Measurements from ENCODE around the gene SLC12A8.

Gene SLC12A8

GRCh38 chr3:125128861-125129501 is 83.6 kb downstream of the SLC12A8 start:
- peak overlapping the region; percentile 11 for H3K18ac ChIP-seq (ENCODE audit: low read length)
- no peak overlapping the region for H3K14ac ChIP-seq (ENCODE audit: low read length)
- no peak overlapping the region for H3K27ac ChIP-seq (replicated peaks; ENCODE audit: low read length)
- H3K23ac ChIP-seq (ENCODE audit: low read depth, low read length, poor library complexity), result no peak overlapping the region
- no peaks in the 10 kb centered on the region for H3K9me3 ChIP-seq (replicated peaks in 1 of 2; ENCODE audit: control insufficient read depth in 2 of 2, insufficient read depth in 1 of 2, low read depth in 1 of 2, low read length in 2 of 2)
- DNase-seq (ENCODE audit: low spot score), result no peak
- H3K4me1 ChIP-seq (ENCODE audit: control insufficient read depth in 2 of 2, insufficient read depth in 1 of 2, low read depth in 1 of 2, low read length in 2 of 2), result peaks cover 16 to 25% of the 10 kb centered on the region in 2 donors
- H2BK12ac ChIP-seq (ENCODE audit: low read length), result no peak overlapping the region
- H2AK5ac ChIP-seq (ENCODE audit: low read depth, low read length), result no peak overlapping the region
- H2BK5ac ChIP-seq (ENCODE audit: low read length), result no peak overlapping the region
- WGBS, 2 donors (ENCODE audit: extremely low coverage in 2 of 2, insufficient read length in 2 of 2, insufficient replicate concordance in 1 of 2), result no CpG with 5 or more reads among the region's 3 CpGs
- peak overlapping the region; percentile 24 for H2AFZ ChIP-seq (ENCODE audit: low read length)
- no peak overlapping the region for H3K9ac ChIP-seq (ENCODE audit: low read depth, low read length, poor library complexity)
- no peaks in the 10 kb centered on the region for H3K36me3 ChIP-seq (replicated peaks in 1 of 2; ENCODE audit: control insufficient read depth in 2 of 2, insufficient read depth in 2 of 2, low read length in 2 of 2)
- no peaks in the 10 kb centered on the region for H3K27me3 ChIP-seq (ENCODE audit: control insufficient read depth in 3 of 3, insufficient read depth in 3 of 3, low read depth in 1 of 3, low read length in 3 of 3)
- H4K8ac ChIP-seq (ENCODE audit: low read depth, low read length), result no peak overlapping the region
- no peak overlapping the region for H3K4me2 ChIP-seq (ENCODE audit: insufficient read depth, low read length, poor library complexity, severe bottlenecking)
- H3K79me1 ChIP-seq (ENCODE audit: low read depth, low read length), result no peaks in the 10 kb centered on the region
- H4K91ac ChIP-seq (ENCODE audit: low read depth, low read length, poor library complexity), result no peak overlapping the region
- H3K4ac ChIP-seq (ENCODE audit: low read length), result no peak overlapping the region
- H3K4me3 ChIP-seq (ENCODE audit: low read length in 2 of 2), result no peak overlapping the region
- H2BK15ac ChIP-seq (ENCODE audit: low read length), result no peak overlapping the region
- H2BK120ac ChIP-seq (ENCODE audit: low read depth, low read length), result no peak overlapping the region

GRCh38 chr3:125126323-125126722 is 86.2 kb downstream of the SLC12A8 start:
- no peak for DNase-seq (ENCODE audit: low spot score)

GRCh38 chr3:125125821-125126245 is 86.7 kb downstream of the SLC12A8 start:
- Histone ChIP-seq H3K36me3 (replicated peaks in 1 of 2; ENCODE audit: control insufficient read depth in 2 of 2, insufficient read depth in 2 of 2, low read length in 2 of 2) (no peaks in the 10 kb centered on the region), H2BK12ac (ENCODE audit: low read length) (no peak overlapping the region), H3K4me3 (ENCODE audit: low read length in 2 of 2) (no peak overlapping the region), H2BK120ac (ENCODE audit: low read depth, low read length) (no peak overlapping the region), H2AFZ (ENCODE audit: low read length) (no peak overlapping the region), H4K91ac (ENCODE audit: low read depth, low read length, poor library complexity) (no peak overlapping the region), H3K4me1 (ENCODE audit: control insufficient read depth in 2 of 2, insufficient read depth in 1 of 2, low read depth in 1 of 2, low read length in 2 of 2) (peaks cover 24 to 43% of the 10 kb centered on the region in 2 donors), H3K23ac (ENCODE audit: low read depth, low read length, poor library complexity) (no peak overlapping the region), H3K9ac (ENCODE audit: low read depth, low read length, poor library complexity) (no peak overlapping the region), H3K27ac (replicated peaks; ENCODE audit: low read length) (no peak overlapping the region), H2BK15ac (ENCODE audit: low read length) (no peak overlapping the region), H3K4ac (ENCODE audit: low read length) (no peak overlapping the region), H3K9me3 (replicated peaks in 1 of 2; ENCODE audit: control insufficient read depth in 2 of 2, insufficient read depth in 1 of 2, low read depth in 1 of 2, low read length in 2 of 2) (no peaks in the 10 kb centered on the region), H3K18ac (ENCODE audit: low read length) (no peak overlapping the region), H3K14ac (ENCODE audit: low read length) (no peak overlapping the region), H3K79me1 (ENCODE audit: low read depth, low read length) (no peaks in the 10 kb centered on the region), H3K4me2 (ENCODE audit: insufficient read depth, low read length, poor library complexity, severe bottlenecking) (no peak overlapping the region), H2BK5ac (ENCODE audit: low read length) (no peak overlapping the region), H2AK5ac (ENCODE audit: low read depth, low read length) (no peak overlapping the region), H3K27me3 (ENCODE audit: control insufficient read depth in 3 of 3, insufficient read depth in 3 of 3, low read depth in 1 of 3, low read length in 3 of 3) (no peaks in the 10 kb centered on the region), H4K8ac (ENCODE audit: low read depth, low read length) (no peak overlapping the region)
- no CpG with 5 or more reads among the region's 6 CpGs for WGBS, 2 donors (ENCODE audit: extremely low coverage in 2 of 2, insufficient read length in 2 of 2, insufficient replicate concordance in 1 of 2)
- DNase-seq (ENCODE audit: low spot score), result no peak

More at GRCh38 chr3:125126323-125126722, 86.2 kb downstream of the SLC12A8 start:
- H3K27ac ChIP-seq (replicated peaks; ENCODE audit: low read length), result no peak overlapping the region
- H3K79me1 ChIP-seq (ENCODE audit: low read depth, low read length), result no peaks in the 10 kb centered on the region
- no peak overlapping the region for H3K14ac ChIP-seq (ENCODE audit: low read length)
- H3K4ac ChIP-seq (ENCODE audit: low read length), result no peak overlapping the region
- H3K36me3 ChIP-seq (replicated peaks in 1 of 2; ENCODE audit: control insufficient read depth in 2 of 2, insufficient read depth in 2 of 2, low read length in 2 of 2), result no peaks in the 10 kb centered on the region
- no peak overlapping the region for H2AFZ ChIP-seq (ENCODE audit: low read length)
- no peak overlapping the region for H2BK120ac ChIP-seq (ENCODE audit: low read depth, low read length)
- WGBS, 2 donors (ENCODE audit: extremely low coverage in 2 of 2, insufficient read length in 2 of 2, insufficient replicate concordance in 1 of 2), result no CpG with 5 or more reads among the region's 2 CpGs
- H3K18ac ChIP-seq (ENCODE audit: low read length), result no peak overlapping the region
- H3K4me3 ChIP-seq (ENCODE audit: low read length in 2 of 2), result no peak overlapping the region
- H4K91ac ChIP-seq (ENCODE audit: low read depth, low read length, poor library complexity), result no peak overlapping the region
- no peak overlapping the region for H2BK12ac ChIP-seq (ENCODE audit: low read length)
- no peak overlapping the region for H2BK5ac ChIP-seq (ENCODE audit: low read length)
- H3K4me1 ChIP-seq (ENCODE audit: control insufficient read depth in 2 of 2, insufficient read depth in 1 of 2, low read depth in 1 of 2, low read length in 2 of 2), result peaks cover 19 to 41% of the 10 kb centered on the region in 2 donors
- no peaks in the 10 kb centered on the region for H3K27me3 ChIP-seq (ENCODE audit: control insufficient read depth in 3 of 3, insufficient read depth in 3 of 3, low read depth in 1 of 3, low read length in 3 of 3)
- no peak overlapping the region for H4K8ac ChIP-seq (ENCODE audit: low read depth, low read length)
- no peak overlapping the region for H3K4me2 ChIP-seq (ENCODE audit: insufficient read depth, low read length, poor library complexity, severe bottlenecking)
- no peak overlapping the region for H2BK15ac ChIP-seq (ENCODE audit: low read length)
- no peak overlapping the region for H2AK5ac ChIP-seq (ENCODE audit: low read depth, low read length)
- no peaks in the 10 kb centered on the region for H3K9me3 ChIP-seq (replicated peaks in 1 of 2; ENCODE audit: control insufficient read depth in 2 of 2, insufficient read depth in 1 of 2, low read depth in 1 of 2, low read length in 2 of 2)
- no peak overlapping the region for H3K9ac ChIP-seq (ENCODE audit: low read depth, low read length, poor library complexity)
- no peak overlapping the region for H3K23ac ChIP-seq (ENCODE audit: low read depth, low read length, poor library complexity)

DNA sequence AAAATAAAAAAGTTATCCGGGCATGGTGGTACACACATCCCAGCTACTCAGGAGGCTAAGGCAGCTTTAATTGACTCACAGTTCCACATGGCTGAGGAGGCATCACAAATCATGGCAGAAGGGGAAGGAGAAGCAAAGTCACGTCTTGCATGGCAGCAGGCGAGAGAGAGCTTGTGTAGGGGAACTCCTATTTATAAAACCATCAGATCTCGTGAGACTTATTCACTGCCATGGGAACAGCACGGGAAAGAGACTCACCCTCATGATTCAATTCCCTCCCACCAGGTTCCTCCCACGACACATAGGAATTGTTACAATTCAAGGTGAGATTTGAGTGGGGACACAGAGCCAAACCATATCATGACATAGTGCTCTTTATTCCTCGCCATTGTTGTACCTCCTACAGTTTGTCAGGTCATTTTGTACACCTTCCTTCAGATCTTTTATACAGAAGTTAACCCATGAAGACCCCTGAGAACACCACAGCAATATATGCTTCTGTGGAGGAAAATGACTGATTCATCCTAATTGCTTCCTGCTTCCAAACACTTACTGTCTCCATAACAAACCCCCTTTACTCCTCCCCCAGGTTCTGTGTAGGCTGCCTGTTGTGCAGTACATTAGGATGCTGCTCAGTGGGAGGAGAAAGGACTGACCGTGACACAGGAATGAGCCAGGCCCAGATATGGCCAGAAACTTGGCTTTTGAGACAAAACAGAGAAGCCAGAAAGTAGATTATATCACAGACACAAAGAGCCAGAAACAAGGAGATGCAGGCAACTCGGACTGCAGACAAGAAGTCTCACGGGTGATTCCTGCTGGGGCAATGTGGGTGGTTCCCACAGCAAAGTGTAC is 88.9 kb downstream of the SLC12A8 start:
- Histone ChIP-seq H3K9me3 (replicated peaks in 1 of 2; ENCODE audit: control insufficient read depth in 2 of 2, insufficient read depth in 1 of 2, low read depth in 1 of 2, low read length in 2 of 2) (no peaks in the 10 kb centered on the region), H2BK5ac (ENCODE audit: low read length) (no peak overlapping the region), H3K36me3 (replicated peaks in 1 of 2; ENCODE audit: control insufficient read depth in 2 of 2, insufficient read depth in 2 of 2, low read length in 2 of 2) (no peaks in the 10 kb centered on the region), H4K8ac (ENCODE audit: low read depth, low read length) (no peak overlapping the region), H3K4ac (ENCODE audit: low read length) (no peak overlapping the region), H3K4me3 (ENCODE audit: low read length in 2 of 2) (no peak overlapping the region), H3K18ac (ENCODE audit: low read length) (no peak overlapping the region), H4K91ac (ENCODE audit: low read depth, low read length, poor library complexity) (no peak overlapping the region), H3K27ac (replicated peaks; ENCODE audit: low read length) (no peak overlapping the region), H3K23ac (ENCODE audit: low read depth, low read length, poor library complexity) (no peak overlapping the region), H2AK5ac (ENCODE audit: low read depth, low read length) (no peak overlapping the region), H3K4me1 (ENCODE audit: control insufficient read depth in 2 of 2, insufficient read depth in 1 of 2, low read depth in 1 of 2, low read length in 2 of 2) (peaks cover 18 to 36% of the 10 kb centered on the region in 2 donors), H2AFZ (ENCODE audit: low read length) (peak overlapping the region; percentile 71), H3K14ac (ENCODE audit: low read length) (no peak overlapping the region), H2BK12ac (ENCODE audit: low read length) (no peak overlapping the region), H2BK15ac (ENCODE audit: low read length) (no peak overlapping the region), H3K9ac (ENCODE audit: low read depth, low read length, poor library complexity) (no peak overlapping the region), H3K4me2 (ENCODE audit: insufficient read depth, low read length, poor library complexity, severe bottlenecking) (no peak overlapping the region), H3K27me3 (ENCODE audit: control insufficient read depth in 3 of 3, insufficient read depth in 3 of 3, low read depth in 1 of 3, low read length in 3 of 3) (no peaks in the 10 kb centered on the region), H2BK120ac (ENCODE audit: low read depth, low read length) (no peak overlapping the region), H3K79me1 (ENCODE audit: low read depth, low read length) (no peaks in the 10 kb centered on the region)
- no CpG with 5 or more reads among the region's 10 CpGs for WGBS, 2 donors (ENCODE audit: extremely low coverage in 2 of 2, insufficient read length in 2 of 2, insufficient replicate concordance in 1 of 2)
- no peak for DNase-seq (ENCODE audit: low spot score)

Data from neuronal stem cell (in vitro differentiated cells).